ENCODE measurements around the gene THRA. TPM values are rescaled to one million over a fixed set of nuclear protein-coding genes. Genes with fewer than 3 reads are reported as not detected.

Gene THRA
- total and polyA plus RNA-seq, 2 of the 8 experiments (the other 6 are each of a cell fraction or from before 2014, with no cell fraction given) = 6.4 to 10.2 TPM

GRCh38 chr17:40101367-40102210 is 38.8 kb downstream of the THRA start:
- peak overlapping the region; percentile 85 for H2BK12ac ChIP-seq (ENCODE audit: low read depth, low read length)
- no peak overlapping the region for H2BK120ac ChIP-seq (replicated peaks; ENCODE audit: low read depth, low read length)
- ChIA-PET CTCF (ENCODE audit: partially characterized antibody) (interaction anchor here (0.8 to 7.6 kb wide), 10 partner anchors 10 to 86 kb away, joined by 3 to 110 read pairs (median 14); partner anchors contain the start of gene CSF3), POLR2A (ENCODE audit: partially characterized antibody) (interaction anchor here (0.7 to 20.8 kb wide), 11 partner anchors 9 to 214 kb away, joined by 3 to 399 read pairs (median 6); partner anchors contain the start of genes CASC3, MED24 and MSL1)
- DNase-seq (ENCODE audit: low read depth in 1 of 2, low spot score in 2 of 2) (no peak), FAIRE-seq (no peak)
- H2AFZ ChIP-seq (ENCODE audit: low read length) = no peak overlapping the region
- H3K4ac ChIP-seq (replicated peaks; ENCODE audit: insufficient read length, low read depth, low read length) = peak overlapping the region; percentile 46
- H4K91ac ChIP-seq (replicated peaks; ENCODE audit: insufficient read length, low read length) = peak overlapping the region; percentile 29
- peaks cover 0 to 5% (median 2%) of the 10 kb centered on the region in 4 experiments; a peak in 3 of 8 replicates for H3K36me3 ChIP-seq (ENCODE audit: control insufficient read depth in 2 of 4, insufficient read depth in 4 of 4, low read length in 3 of 4)
- H3K4me1 ChIP-seq (replicated peaks in 1 of 4; ENCODE audit: control insufficient read depth in 3 of 4, insufficient read depth in 4 of 4, low read length in 3 of 4) = peaks cover 14 to 39% (median 29%) of the 10 kb centered on the region in 4 experiments
- H3K27me3 ChIP-seq (replicated peaks in 1 of 4; ENCODE audit: control insufficient read depth in 3 of 4, extremely low read depth in 1 of 4, insufficient read depth in 3 of 4, low read length in 3 of 4) = peaks cover 6 to 35% (median 25%) of the 10 kb centered on the region in 4 experiments
- no peak overlapping the region; the same call in 1 of the 2 replicates for H2AK5ac ChIP-seq (ENCODE audit: low read depth, low read length)
- no peak overlapping the region for H4K5ac ChIP-seq (ENCODE audit: insufficient read length, low read depth, low read length)
- H3K4me3 ChIP-seq (ENCODE audit: extremely low read depth in 1 of 4, insufficient read depth in 2 of 4, low read depth in 3 of 4, low read length in 4 of 4) = peak overlapping the region in 2 of 4 experiments; percentile 15 to 60; a peak in 2 of 8 replicates
- H2BK20ac ChIP-seq (ENCODE audit: low read length) = no peak overlapping the region
- H4K20me1 ChIP-seq (replicated peaks in 1 of 2; ENCODE audit: control insufficient read depth in 1 of 2, insufficient read depth in 2 of 2, low read length in 2 of 2) = no peaks in the 10 kb centered on the region
- 89% methylated on average over 16 of the region's 16 CpGs; no CpG with 5 or more reads in 1 of the 2 experiments for WGBS, 2 experiments (ENCODE audit: extremely low coverage in 1 of 2, insufficient coverage in 1 of 2, insufficient read length in 1 of 2, insufficient replicate concordance in 2 of 2, low coverage in 1 of 2, low lambda C conversion rate in 2 of 2, missing lambda C conversion rate in 1 of 2)
- no peaks in the 10 kb centered on the region; a peak in 1 of 4 replicates for H3K79me2 ChIP-seq (ENCODE audit: control insufficient read depth in 1 of 2, insufficient read depth in 2 of 2, low read length in 2 of 2)
- no peak overlapping the region; a peak in 1 of 7 replicates for H3K9ac ChIP-seq (replicated peaks in 1 of 4; ENCODE audit: extremely low read depth in 1 of 4, low read depth in 3 of 4, low read length in 3 of 4)
- H3K23me2 ChIP-seq (ENCODE audit: low read depth, low read length) = peaks cover 10% of the 10 kb centered on the region; the same call in 1 of the 2 replicates
- H3K23ac ChIP-seq (ENCODE audit: insufficient read length) = no peak overlapping the region
- peaks cover 0 to 6% of the 10 kb centered on the region in 2 experiments; a peak in 1 of 4 replicates for H3K9me3 ChIP-seq (ENCODE audit: insufficient read depth in 2 of 2, low read depth in 1 of 2, low read length in 1 of 2)
- H2BK5ac ChIP-seq (ENCODE audit: low read depth, low read length) = peak overlapping the region; percentile 56; the same call in 1 of the 2 replicates
- peak overlapping the region; percentile 40; the same call in 1 of the 2 replicates for H3K27ac ChIP-seq (ENCODE audit: low read depth, low read length)
- H4K8ac ChIP-seq (ENCODE audit: extremely low read depth, insufficient read depth, low read length) = no peak overlapping the region
- H3K56ac ChIP-seq (replicated peaks; ENCODE audit: insufficient read length, low read depth, low read length) = no peak overlapping the region
- H2BK15ac ChIP-seq (ENCODE audit: low read length) = no peak overlapping the region
- H3K18ac ChIP-seq (ENCODE audit: extremely low read depth, low read length) = 0 out of 2 replicates have a peak overlapping the region, but pooled peaks have one; percentile 74
- H3K79me1 ChIP-seq (ENCODE audit: low read depth, low read length) = peaks cover 4% of the 10 kb centered on the region; the same call in 1 of the 2 replicates
- H3K4me2 ChIP-seq (ENCODE audit: insufficient read depth in 1 of 2, low read depth in 2 of 2, low read length in 2 of 2) = peak overlapping the region; percentile 89 to 95
- H3K14ac ChIP-seq (ENCODE audit: insufficient read length) = no peak overlapping the region
- TF ChIP-seq BCL11A (IDR thresholded peaks at IDR 0.05; ENCODE audit: low read depth in 2 of 2, low read length in 2 of 2) (no peak), POLR2A (IDR thresholded peaks at IDR 0.05; ENCODE audit: control extremely low read depth in 1 of 2, low read depth in 2 of 2, low read length in 2 of 2) (no peak), MAFK (IDR thresholded peaks at IDR 0.05; ENCODE audit: low read depth, low read length) (no peak), ZNF274 (IDR thresholded peaks at IDR 0.05; ENCODE audit: borderline replicate concordance, extremely low read depth, low read length) (no peak)

All from H1 (cell line).